ENCODE data around the gene DCUN1D3.

DNA sequence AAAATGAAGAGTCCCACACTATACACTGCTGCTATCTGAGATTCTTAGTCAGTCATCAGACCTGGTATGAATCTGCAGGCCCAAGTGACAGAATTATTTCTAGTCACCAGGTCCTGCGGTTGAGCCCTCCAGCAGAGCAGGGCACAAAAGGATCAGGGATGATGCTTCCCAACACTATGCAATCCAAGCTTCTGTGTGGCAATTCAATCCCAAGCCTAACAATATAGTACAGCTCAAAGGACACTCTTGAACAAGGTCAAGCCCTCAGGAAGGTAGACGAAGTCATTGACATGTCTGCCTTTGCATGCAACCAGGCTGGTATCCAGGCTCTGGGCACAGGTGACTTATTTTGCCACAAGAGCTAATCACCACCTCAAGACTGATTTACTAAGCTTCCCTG, 5.8 kb downstream of the DCUN1D3 start:
- TF ChIP-seq POLR2A (IDR thresholded peaks at IDR 0.05; ENCODE audit: low read length) (no peak), BHLHE40 (IDR thresholded peaks at IDR 0.05; ENCODE audit: low read depth, low read length) (no peak), CBX8 (IDR thresholded peaks at IDR 0.05) (no peak), ZSCAN20 (CRISPR knock-in tag; IDR thresholded peaks at IDR 0.05) (no peak), CHD2 (IDR thresholded peaks at IDR 0.05; ENCODE audit: low read length, partially characterized antibody) (no peak), KDM1A (IDR thresholded peaks at IDR 0.05; ENCODE audit: low read depth) (no peak), RAD21 (conservative IDR thresholded peaks at IDR 0.05 in 1 of 2, IDR thresholded peaks at IDR 0.05 in 1 of 2) (no peak), HMGXB4 (CRISPR knock-in tag; IDR thresholded peaks at IDR 0.05; ENCODE audit: borderline replicate concordance) (no peak), SMC3 (IDR thresholded peaks at IDR 0.05) (no peak), EP300 (IDR thresholded peaks at IDR 0.05) (no peak), NR3C1 (IDR thresholded peaks at IDR 0.05) (no peak)
- TF ChIP-seq, protein P1, sequence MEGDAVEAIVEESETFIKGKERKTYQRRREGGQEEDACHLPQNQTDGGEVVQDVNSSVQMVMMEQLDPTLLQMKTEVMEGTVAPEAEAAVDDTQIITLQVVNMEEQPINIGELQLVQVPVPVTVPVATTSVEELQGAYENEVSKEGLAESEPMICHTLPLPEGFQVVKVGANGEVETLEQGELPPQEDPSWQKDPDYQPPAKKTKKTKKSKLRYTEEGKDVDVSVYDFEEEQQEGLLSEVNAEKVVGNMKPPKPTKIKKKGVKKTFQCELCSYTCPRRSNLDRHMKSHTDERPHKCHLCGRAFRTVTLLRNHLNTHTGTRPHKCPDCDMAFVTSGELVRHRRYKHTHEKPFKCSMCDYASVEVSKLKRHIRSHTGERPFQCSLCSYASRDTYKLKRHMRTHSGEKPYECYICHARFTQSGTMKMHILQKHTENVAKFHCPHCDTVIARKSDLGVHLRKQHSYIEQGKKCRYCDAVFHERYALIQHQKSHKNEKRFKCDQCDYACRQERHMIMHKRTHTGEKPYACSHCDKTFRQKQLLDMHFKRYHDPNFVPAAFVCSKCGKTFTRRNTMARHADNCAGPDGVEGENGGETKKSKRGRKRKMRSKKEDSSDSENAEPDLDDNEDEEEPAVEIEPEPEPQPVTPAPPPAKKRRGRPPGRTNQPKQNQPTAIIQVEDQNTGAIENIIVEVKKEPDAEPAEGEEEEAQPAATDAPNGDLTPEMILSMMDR (IDR thresholded peaks at IDR 0.05), result no peak
